Measurements from ENCODE around the gene TMEM247.
"Not testable (repeated sequence)": the region's sequence is repeated elsewhere in the genome, so short reads cannot be mapped to it uniquely, and the experiment has no call there.

TMEM247 gene

GRCh38 chr2:46459694-46460093 is 19.7 kb upstream of the TMEM247 start:
- FAIRE-seq, result no peak

- no peak for FAIRE-seq
Observed at GRCh38 chr2:46460241-46460921, 19.0 kb upstream of the TMEM247 start.

DNA sequence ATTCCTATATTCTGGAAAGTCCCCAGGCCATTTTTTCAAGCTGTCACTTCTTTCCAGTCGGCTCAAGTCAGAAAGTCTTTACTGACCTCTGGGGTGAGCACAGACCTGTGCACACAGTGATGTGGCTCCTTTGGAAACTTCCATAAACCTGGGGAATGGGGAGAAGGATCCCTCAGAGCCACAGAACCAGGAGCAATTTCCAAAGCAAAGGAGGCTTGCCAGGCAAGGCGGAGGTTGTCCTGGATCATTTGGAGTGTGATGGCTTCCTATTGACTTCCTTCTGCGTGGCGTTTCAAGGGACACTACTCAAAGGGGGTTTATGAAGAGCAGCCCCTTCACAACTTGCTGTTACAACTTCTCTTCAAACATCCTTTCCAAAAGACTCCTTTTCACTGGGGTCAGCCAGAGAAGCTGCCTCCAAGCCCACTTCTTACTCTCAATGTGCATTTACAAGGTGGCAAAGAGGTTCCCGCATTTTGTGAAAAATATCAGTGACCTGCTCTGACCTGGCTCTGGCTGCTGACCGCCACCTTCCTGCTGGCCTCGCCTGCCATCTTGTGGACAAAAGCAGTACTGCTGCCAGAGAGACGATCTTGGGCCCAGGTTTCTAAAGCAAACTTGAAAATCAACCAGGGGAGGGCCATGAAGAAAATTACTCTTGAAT is 18.2 kb upstream of the TMEM247 start:
- FAIRE-seq, result no peak

DNA sequence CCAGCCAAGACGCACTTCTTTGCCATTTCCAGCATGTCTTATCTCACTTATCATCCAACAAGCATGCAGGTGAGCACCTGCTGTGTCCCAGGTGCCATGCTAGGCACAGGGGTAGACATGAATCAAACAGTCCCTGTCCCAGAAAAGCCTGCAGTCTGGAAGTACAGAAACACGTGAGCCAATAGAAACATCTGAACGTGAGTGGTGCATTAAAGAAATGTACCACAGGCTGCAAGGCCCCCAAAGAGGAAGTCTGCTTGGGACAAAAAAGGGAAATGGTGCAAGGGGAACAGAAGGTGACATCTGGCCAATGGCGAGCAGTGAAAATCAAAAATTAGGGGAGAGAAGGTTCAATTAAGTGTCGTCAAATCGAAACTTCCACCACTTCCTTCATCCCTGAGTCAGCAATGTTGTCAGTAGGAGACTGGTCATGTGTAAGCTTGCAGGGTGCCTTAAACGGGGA is 17.6 kb upstream of the TMEM247 start:
- no peak for FAIRE-seq

- FAIRE-seq, result no peak
Observed at GRCh38 chr2:46462936-46463335, 16.4 kb upstream of the TMEM247 start.

- FAIRE-seq, result no peak
Observed at GRCh38 chr2:46469116-46469515, 10.2 kb upstream of the TMEM247 start.

DNA sequence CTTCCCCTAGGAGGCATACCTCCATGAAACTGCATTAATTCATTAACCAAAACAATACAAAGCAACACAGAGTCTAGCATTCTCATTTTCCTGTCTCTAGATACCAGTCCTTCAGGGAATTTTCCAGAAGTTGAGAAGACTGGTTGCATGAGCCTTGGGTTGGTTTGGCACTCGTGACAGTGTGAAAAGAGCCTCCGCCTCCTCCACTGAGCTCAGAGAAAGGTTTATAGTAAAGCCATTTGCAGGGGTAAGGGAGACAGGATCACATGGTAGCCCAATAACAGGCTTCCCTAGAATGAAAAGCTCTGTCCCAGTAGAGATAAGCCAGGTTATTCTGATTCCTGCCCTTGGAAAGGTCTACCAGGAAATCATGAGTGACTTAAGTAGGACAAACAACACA is 9.7 kb upstream of the TMEM247 start:
- FAIRE-seq, result no peak

DNA sequence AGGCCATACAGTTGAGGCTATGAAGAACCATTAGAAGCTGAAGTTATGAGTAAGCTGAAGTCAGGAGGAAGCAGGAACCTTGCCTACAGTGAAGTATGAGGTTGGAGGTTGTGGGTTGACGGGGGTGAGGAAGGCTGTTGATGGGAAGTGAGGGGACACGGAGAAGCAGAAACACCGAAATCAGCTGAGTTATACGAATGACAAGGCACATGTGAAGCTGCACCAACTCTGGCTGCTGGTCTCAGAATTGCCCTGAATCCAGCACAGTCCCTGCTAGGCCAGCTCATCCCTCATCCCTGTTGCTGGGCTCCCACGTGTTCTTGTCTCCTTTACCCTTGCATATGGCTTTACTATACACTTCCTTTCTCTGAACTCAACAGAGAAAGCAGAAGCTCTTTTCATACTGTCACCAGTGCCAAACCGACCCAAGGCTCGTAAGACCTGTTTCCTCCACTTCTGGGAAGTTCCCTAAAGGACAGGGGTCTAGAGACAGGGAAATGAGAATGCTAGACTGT is 9.2 kb upstream of the TMEM247 start:
- FAIRE-seq, result no peak

DNA sequence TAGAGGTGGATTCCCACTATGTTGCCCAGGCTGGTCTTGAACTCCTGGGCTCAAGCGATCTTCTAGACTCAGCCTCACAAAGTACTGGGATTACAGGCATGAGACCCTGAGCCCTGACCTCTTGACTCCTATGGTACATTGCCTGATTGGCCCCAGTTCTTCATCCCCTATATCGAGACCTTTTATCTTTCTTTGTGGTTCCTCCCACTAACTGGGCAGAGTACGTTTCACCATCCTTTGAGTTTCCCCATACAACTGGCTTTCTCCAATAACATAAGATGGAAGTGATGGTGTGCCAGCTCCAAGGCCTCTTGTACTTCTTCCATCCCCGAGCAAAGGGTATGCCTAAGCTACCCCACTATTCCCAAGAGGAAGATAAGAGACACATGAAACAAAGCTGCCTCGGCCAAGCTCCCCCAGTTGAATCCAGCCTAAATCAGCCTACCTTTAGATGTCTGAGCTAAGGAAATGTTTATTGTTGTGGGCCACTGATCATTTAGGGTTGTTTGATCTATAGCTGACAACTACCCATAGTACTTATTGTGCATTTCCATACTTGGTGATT is 8.3 kb upstream of the TMEM247 start:
- no peak for FAIRE-seq

DNA sequence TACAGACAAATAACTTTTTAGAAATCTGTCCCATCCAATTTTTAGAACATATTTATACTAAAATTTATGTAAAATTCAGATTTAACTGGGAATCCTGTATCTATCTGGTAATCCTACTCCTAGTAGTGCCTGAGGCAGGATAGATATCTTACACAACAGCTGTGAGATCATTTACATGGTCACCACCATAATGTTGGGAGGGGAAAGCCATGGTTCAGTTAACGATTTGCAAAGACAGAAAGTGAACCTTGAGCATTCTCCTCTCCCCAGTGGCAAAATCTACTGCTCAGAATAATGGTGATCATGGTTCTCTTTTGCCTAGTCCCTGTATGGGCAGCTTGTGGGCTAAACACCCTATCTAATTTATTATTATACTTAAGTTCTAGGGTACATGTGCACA is 7.7 kb upstream of the TMEM247 start:
- FAIRE-seq, result no peak

- FAIRE-seq, result not testable (repeated sequence)
Observed at GRCh38 chr2:46472165-46472564, 7.2 kb upstream of the TMEM247 start.

- FAIRE-seq, result not testable (repeated sequence)
Observed at GRCh38 chr2:46477462-46477861, 1.9 kb upstream of the TMEM247 start.

DNA sequence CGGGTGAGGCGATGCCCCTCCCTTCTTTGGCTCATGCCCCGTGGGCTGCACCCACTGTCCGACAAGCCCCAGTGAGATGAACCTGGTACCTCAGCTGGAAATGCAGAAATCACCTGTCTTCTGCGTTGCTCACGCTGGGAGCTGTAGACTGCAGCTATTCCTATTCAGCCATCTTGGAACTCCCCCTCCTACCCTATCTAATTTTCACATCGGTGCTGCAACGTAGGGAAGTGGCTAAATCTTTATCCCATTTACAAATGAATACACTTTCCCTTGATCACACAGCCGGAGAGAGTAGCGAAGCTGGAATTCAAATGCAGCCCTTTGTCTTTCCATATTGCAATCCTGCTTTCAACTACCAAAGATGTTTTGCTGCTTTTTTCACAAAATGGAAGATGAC is 1.4 kb upstream of the TMEM247 start:
- no peak for FAIRE-seq

DNA sequence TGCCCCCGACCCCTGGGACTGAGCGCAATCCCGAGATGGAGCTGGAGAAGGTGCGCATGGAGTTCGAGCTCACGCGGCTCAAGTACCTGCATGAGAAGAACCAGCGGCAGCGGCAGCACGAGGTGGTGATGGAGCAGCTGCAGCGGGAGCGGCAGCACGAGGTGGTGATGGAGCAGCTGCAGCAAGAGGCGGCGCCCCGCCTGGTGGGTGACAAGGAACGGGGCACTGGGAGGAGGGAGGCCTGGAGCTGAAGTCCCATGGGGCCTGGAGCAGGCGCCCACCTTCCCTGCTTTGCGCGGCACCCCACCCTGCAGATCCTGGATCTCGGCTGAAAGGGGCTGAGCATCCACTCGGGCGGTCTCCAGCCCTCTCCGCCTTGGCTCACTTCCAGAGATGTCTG is 1.2 kb downstream of the TMEM247 start:
- no peak for FAIRE-seq

DNA sequence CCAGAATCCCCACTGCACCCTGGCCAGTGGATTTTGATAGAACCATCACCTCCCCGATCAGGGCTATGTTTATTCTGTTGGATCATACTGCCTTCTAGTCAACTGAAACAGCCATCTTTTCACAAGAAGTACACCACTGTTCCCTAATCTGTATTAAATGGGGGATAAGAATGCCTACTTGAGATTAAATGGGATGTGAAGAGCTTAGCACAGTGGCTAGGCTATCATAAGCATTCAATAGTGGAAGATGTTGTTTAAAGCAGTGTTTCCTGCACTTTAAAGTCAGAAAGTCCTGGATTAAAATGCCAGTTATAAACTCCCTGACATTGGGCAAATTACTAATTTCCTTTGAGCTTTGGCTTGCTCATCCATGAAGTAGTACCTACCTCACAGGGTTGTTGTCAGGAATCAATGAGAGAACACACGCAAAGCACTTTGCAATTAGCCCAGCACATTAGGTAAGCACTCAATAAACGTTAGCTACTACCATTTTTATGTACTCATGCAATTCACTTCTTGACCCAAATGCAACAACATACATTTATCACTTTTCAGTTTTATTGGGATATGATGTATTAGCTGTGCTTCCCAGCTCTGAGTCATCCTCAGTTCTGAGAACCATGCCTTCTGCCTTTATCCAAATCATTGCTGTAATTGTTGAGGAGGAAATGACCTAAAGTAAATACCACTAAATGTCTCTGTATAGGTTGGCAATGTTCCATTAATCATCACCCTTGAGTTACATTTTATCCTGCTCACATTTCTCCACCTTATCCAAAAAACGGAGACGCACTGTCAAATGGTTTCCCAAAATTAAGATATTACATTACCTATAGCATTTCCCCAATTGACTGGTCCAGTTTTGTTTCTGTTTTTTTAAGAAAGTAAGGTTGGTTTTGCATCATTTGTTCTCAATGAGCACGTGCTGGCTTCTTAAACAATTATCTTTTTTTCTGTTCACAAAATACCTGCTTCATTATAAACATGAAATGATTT is 2.1 kb downstream of the TMEM247 start:
- FAIRE-seq, result no peak

- FAIRE-seq, result no peak
Observed at GRCh38 chr2:46482490-46482889, 3.1 kb downstream of the TMEM247 start.

DNA sequence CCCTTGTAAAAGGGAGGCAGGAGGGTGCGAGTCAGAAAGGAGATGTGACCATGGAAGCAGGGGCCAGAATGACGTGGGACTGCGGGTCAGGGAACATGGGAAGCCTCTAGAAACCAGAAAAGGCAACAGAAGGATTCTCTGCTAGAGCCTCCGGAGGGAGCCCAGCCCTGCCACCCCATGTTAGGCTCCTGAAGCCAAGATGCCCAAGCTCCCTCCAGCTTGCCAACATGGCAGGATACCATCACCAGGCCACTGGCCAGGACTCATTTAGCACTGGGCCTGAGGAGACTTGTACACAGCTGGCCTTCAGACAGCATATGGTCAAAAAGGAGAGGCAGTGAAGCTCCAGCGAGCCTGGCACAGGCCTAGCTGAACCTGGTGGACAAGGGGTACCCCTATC is 5.6 kb downstream of the TMEM247 start:
- FAIRE-seq, result no peak

GRCh38 chr2:46486436-46486835 is 7.1 kb downstream of the TMEM247 start:
- FAIRE-seq, result no peak

- FAIRE-seq, result no peak
Observed at GRCh38 chr2:46487667-46488335, 8.4 kb downstream of the TMEM247 start.

GRCh38 chr2:46488389-46488788 is 9.0 kb downstream of the TMEM247 start:
- no peak for FAIRE-seq

DNA sequence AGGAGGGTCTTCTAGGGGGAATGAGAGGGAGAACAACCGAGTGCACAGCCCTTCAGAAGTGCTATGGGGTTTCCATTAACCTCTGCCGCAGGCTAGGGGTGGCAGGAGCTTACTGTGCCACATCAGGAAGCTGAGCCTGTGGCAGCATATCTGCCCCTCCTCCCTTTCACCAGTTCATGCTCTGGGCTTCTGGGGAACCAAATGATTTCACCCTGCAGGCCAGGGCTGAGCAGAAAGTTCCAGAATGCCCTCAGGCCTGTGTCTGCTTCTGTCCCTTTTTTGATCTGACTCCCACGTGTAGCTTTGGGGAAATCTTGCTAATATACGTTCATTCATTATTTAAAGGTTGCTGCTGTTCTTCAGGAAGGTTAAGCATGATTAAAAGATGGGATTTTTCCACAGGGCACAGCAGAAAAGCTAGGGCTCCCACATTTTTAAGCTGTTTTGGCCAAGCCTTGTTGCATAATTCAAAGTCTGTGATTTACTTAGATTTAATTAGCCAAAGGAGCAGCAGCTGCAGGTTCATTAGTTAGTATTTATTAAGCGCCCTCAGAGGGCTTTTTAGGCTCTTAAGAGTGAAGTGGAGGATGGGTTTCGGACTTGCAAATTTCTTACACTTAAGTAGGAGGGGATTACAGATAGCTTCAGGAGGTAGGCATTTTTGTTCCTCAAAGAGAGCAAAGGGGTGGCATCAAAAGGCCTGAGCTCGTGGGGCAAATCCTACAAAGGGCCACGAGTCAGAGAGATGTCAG is 10.2 kb downstream of the TMEM247 start:
- no peak for FAIRE-seq

All from A204.1 (cell line).